H1 (cell line): ENCODE data around the gene UGT1A3. TPM values are rescaled to one million over a fixed set of nuclear protein-coding genes. Genes with fewer than 3 reads are reported as not detected.

ENCODE experiments used
- CTCF ChIP-seq, 3 experiments: IDR thresholded peaks; 1 replicate in 2 of 3; 2 replicates in 1 of 3; pipeline versions ENCODE4 v1.5.1 to v1.6.1; 2011; ENCODE audit warnings: low read length in 3 of 3, mild to moderate bottlenecking in 3 of 3, inconsistent platforms in 2 of 3, low read depth in 1 of 3, moderate library complexity in 1 of 3; ENCODE audit not compliant: insufficient read depth in 1 of 3; ENCODE audit errors: control extremely low read depth in 1 of 3
- FOSL1 ChIP-seq: IDR thresholded peaks from 2 replicates; pipeline ENCODE4 v1.6.1; 2011; ENCODE audit warnings: mild to moderate bottlenecking, low read depth, low read length, moderate library complexity; ENCODE audit not compliant: insufficient read depth
- polyA plus RNA-seq, 7 experiments: library from polyadenylated mRNA; depleted of rRNA in 3 of 7; stranded (reverse) in 5 of 7; unstranded in 2 of 7; fragments of >200 nt in 5 of 7; fragments of 200-250 nt in 2 of 7; gene quantifications; 1 replicate in 5 of 7; 2 replicates in 1 of 7; 4 replicates in 1 of 7; pipeline versions ENCODE4 v1.2.1 to v1.2.3, GENCODE V29; 2011 to 2013; ENCODE audit warnings: missing spikeins in 2 of 7, mixed read lengths in 2 of 7
- total RNA-seq: library from RNA; stranded (reverse); fragmentation: NEBNext Ultra II Directional; extraction: Animal tissue kit (Norgen Biotek cat#: 25700); gene quantifications from 2 replicates; pipeline ENCODE4 v1.2.1, GENCODE V29; 2021

Gene UGT1A3
- total and polyA plus RNA-seq, 2 of the 8 experiments (the other 6 are each of a cell fraction or from before 2014, with no cell fraction given), result not detected

- no peak for TF ChIP-seq CTCF (IDR thresholded peaks at IDR 0.05; ENCODE audit: control extremely low read depth in 1 of 3, insufficient read depth in 1 of 3, low read depth in 1 of 3, low read length in 3 of 3)
- TF ChIP-seq FOSL1, result no peak
Measured at GRCh38 chr2:233746475-233747282, 17.8 kb downstream of the UGT1A3 start (continued).
